Activated T-helper 1 cell treated with anti-CD3 and anti-CD28 coated beads, Interleukin-2, amount 50 U/mL, for 16 hours (primary cell): Measurements from ENCODE around the gene DDX56.
"Not testable (repeated sequence)": the region's sequence is repeated elsewhere in the genome, so short reads cannot be mapped to it uniquely, and the experiment has no call there.

ENCODE experiments used
- DNase-seq, 2 donors: peaks; one replicate each; pipeline ENCODE4 v3.0.0-alpha.2; 2020; ENCODE audit warnings: low read depth in 1 of 2, low spot score in 1 of 2

Gene DDX56

DNA sequence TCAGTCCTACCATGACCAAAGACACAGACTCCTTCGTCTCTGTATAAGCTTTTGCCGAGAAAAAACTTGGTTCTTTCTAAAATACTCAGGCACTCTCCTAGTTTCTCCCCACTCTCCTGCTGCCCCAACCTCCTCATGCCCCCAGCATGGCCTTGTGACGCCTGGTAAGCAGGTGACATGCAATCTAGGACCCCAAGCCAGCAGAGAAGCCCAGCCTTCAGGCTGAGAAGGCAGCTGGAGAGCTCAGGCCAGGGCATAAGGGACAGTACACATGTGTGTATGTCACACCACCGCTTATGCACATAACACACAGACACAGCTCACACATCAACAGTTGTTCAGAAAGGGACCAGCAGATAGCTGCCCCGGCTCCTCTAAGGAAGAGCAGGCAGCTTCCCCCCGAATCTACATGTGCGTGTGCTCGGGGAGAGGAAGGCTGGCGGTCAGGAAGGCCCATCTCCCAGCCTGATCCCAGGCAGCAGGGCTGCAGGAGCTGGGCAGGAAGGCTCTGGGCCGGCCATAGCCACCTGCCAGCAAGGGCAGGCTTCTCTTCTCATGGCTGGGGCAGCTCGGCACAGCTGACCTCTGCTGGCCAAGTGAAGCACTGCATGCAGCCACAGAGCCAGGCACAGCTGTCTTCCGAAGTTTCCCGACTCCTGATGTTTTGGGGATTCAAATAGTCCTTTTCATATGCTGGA, 8.5 kb downstream of the DDX56 start:
- peak; percentile 39 to 42 for DNase-seq

GRCh38 chr7:44564606-44565005, 9.1 kb downstream of the DDX56 start:
- no peak for DNase-seq

GRCh38 chr7:44563171-44563679, 10.5 kb downstream of the DDX56 start:
- no peak for DNase-seq

DNA sequence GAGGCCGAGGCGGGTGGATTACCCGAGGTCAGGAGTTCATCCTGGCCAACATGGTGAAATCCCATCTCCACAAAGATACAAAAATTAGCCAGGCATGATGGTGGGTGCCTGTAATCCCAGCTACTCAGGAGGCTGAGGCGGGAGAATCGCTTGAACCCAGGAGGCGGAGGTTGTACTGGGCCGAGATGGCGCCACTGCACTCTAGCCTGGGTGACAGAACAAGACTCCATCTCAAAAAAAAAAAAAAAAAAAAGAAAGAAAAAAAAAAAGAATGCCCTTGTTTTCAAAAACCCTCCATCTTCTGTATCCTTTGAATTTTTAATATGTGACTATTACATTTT, 11.1 kb downstream of the DDX56 start:
- not testable (repeated sequence) for DNase-seq

DNA sequence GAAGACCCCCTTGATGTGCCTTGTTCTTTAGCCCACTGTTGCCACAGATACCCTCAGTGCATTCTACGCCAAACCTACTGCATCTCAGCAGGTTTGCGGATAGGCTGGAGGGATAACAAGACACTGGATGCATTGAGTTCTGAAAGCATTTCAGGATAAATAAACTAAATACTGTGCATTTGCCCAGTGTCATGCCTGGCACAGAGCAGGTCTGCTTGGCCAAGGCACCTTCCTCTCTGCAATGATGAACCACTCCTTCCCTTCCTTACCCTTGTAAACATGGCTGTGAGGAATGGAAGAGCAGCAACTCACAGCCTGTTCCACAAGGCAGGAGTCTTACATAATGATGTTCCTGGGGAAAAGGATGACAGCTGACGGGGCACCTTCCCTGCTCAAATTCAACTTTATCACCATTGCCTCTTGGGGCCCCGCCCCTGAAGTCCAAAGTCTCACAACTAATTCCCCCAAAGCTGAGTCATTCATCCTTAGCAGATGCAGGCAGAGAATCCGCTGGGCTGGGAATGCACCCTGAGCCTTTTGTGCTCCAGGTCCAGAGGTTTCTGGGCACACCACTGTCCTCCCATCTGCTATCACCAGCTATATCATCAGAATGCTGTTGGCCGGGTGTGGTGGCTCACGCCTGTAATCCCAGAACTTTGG, 11.6 kb downstream of the DDX56 start:
- DNase-seq = no peak

DNA sequence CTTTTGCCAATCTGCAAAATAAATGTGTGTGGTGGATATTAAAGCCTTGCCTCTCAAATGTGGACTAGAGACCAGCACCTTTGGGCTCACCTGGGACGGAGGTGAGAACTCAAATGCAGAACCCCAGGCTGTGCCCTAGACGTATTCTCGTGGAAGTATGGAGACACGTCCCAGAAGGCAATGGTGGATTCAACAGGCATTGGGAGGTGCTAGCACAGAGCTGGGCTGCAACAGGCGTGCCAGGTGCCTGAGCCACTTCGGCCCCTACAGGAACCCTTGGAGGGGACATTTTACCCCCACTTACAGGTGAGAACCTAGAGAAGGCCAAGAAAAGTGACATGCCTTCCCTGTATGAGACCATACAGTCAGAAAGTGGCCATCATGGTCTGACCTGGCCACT, 12.2 kb downstream of the DDX56 start:
- no peak for DNase-seq

GRCh38 chr7:44559485-44559884, 14.2 kb downstream of the DDX56 start:
- no peak for DNase-seq

DNA sequence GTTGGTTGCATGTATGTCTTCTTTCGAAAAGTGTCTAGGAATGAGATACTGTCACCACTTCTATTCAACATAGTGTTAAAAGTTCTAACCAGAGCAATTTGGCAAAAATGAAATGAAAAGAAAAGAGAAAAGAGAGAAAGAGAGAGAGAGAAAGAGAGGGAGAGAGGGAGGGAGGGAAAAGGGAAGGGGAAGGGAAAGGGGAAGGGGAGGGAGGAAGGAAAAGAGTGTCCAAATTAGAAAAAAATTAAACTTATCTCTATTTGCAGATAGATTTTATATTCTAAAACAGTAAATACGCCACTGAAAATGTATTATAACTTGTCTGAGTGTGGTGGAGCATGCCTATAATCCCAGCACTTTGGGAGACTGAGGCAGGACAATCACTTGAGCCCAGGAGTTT, 16.2 kb downstream of the DDX56 start:
- no peak for DNase-seq

- DNase-seq = no peak
Measured at GRCh38 chr7:44555350-44555749, 18.4 kb downstream of the DDX56 start.

DNA sequence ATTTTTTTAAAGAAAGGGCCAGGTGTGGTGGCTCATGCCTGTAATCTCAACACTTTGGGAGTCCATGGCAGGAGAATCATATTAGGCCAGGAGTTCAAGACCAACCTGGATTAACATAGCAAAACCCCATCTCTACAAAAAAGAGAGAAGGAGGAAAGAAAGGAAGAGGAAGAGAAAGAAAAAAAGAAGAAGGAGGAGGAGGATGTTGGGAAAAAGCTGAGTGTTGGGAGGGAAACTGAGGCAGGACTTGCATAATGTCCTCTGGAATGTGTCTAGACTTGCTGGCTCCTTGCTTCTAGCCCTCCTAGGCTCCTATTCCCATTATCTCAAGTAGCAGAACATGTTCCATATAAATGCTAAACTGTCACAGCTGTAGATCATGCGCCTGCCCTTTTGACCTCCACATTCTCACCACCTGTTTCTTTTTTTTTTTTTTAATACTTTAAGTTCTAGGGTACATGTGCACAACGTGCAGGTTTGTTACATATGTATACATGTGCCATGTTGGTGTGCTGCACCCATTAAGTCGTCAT, 21.2 kb downstream of the DDX56 start:
- DNase-seq = not testable (repeated sequence)

- DNase-seq = no peak
Measured at GRCh38 chr7:44549457-44549856, 24.3 kb downstream of the DDX56 start.

- DNase-seq = no peak
Measured at GRCh38 chr7:44548893-44549292, 24.8 kb downstream of the DDX56 start.

DNA sequence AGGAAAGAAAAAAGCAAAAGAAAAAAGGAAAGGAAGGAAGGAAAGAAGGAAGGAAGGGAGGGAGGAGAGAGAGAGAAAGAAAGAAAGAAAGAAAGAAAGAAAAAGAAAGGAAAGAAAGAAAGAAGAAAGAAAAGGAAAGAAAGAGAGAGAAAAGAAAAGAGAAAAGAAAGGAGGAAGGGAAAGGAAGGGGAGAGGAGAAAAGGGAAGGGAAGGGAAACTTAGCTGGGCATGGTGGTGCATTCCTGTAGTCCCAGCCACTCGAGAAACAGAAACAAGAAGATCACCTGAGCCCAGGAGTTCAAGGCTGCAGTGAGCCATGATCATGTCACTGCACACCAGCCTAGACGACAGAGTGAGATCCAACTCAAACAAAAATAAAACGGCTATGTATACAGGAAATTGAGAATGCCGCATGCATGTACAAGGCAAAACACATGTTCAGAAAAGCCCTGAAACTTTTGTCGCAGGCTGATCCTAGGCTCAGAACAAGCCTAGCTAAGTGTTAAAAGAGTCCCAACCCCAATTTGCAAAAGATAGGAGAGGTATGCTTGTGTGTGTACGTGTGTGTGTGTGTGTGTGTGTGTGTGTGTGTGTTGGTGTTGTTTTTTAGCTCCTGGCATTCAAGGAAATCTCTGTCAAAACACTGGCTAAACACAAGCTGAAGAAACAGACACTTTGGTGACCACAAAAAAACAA, 26.0 kb downstream of the DDX56 start:
- no peak for DNase-seq

GRCh38 chr7:44541876-44542610, 31.7 kb downstream of the DDX56 start:
- DNase-seq = no peak

- no peak for DNase-seq
Measured at GRCh38 chr7:44541028-44541869, 32.5 kb downstream of the DDX56 start, which contains the start of gene NPC1L1. TSS of gene NPC1L1 (minus strand) at chr7:44541330. CDS start at chr7:44541259, 71 bp downstream.

DNA sequence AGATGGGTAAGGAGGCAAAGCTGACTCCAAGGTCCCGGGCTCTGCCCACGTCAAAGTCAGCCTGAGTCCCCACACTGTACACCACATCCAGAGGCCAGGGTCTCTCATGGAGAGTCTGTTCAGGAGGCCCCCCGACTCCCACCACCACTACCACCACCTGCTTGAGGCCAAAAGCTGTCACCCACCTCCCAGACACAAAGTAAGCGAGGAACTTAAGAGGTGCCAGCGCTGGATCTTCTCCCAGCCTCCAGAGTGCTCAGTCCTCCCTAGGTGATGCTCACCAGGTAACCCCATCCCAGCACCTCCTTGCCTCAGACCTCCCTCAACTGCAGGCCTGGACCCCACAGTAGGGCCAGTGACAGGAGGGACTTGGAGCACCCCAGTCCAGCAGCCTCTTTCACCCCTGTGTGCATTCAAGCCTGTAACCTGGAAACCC, 33.1 kb downstream of the DDX56 start:
- DNase-seq = no peak

DNA sequence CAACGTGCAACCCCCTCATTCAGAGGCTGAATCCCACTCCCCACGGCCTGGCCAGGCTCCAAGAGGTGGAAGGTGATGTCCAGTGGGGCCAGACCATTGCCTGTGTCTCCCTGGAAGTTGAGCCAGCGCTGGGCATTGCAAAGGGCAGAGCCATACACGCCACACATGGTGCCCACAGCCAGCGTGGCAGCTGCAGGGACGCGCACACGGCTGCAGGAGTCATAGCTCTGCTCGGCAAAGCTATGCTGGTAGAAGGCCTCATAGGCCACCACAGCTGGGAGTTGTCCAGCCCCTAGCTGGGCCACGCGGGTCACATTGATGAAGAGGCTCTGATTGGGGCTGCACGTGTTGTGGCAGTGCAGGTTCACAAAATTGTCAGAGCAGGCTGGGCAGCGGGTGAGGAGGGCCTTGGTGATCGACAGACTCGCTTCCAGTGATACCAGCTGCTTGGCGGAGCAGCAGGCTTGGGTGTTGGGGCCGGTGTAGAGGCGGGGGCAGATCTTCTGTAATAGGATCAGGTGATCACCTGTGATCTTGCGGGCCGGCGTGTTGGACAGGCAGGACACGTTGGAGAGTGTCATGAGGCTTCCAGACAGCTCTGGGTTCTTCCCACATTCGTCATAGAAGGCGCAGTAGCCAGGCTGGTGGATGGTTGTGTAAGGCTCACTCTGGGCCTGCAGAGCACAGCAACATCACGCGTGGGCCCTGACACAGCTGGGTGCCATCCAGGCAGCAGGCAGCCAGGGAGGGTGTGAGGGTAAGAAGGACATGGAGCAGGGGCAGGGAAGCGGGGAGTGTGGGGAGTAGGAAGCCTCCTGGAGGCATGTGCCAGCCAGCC, 33.8 kb downstream of the DDX56 start:
- DNase-seq = no peak

DNA sequence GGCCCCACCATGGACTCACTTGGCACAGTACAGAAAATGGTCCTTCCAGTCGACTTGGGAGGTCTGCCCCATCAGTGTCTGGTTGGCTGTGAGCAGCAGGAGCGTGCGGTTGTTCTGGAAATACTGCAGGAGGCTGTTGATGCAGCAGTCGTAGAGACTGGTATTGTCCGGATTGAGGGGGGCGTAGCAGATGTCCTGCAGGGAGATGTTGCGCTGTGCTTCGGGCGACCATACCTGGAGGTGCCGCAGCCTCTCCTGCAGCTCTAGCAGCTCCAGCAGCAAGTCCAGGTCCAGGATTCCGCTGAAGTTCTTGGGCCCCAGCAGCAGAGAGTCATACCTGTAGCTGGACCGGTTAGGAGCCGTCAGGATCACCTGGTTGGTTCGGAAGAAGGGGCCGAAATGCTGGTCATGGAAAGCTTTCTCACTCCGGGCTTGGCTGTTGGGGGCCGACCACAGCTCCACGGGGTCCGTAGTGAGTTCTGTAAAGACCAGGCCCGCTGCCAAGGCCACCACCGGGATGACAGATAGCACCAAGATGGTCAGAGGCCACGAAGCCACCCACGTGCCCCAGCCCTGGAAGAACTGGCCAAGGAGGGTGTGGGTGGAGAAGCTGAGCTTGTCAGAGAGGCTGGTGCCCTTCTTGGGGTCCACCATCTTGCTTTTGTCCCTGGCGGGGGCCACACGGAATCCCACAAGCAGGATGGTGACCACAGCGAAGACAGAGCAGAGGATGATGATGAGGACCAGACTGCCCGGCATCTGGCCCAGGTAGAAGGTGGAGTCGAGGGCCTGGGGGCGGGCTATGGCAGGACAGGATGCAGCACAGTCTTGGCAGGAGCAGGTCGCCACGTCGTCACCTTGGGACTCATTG, 34.7 kb downstream of the DDX56 start:
- DNase-seq = no peak
